Stimulated activated CD8-positive, alpha-beta memory T cell treated with anti-CD3 and anti-CD28 coated beads, Interleukin-15, amount 100 ng/mL, for 4 hours (primary cell): ENCODE results near the gene MBOAT7.
A peak's percentile ranks its signal among the peaks of the same experiment; 100 is the strongest.

Experiments used
- DNase-seq, 2 donors: peaks; one replicate each; pipeline ENCODE4 v3.0.0-alpha.2; 2020; ENCODE audit warnings: low read depth in 2 of 2

MBOAT7 gene

DNA sequence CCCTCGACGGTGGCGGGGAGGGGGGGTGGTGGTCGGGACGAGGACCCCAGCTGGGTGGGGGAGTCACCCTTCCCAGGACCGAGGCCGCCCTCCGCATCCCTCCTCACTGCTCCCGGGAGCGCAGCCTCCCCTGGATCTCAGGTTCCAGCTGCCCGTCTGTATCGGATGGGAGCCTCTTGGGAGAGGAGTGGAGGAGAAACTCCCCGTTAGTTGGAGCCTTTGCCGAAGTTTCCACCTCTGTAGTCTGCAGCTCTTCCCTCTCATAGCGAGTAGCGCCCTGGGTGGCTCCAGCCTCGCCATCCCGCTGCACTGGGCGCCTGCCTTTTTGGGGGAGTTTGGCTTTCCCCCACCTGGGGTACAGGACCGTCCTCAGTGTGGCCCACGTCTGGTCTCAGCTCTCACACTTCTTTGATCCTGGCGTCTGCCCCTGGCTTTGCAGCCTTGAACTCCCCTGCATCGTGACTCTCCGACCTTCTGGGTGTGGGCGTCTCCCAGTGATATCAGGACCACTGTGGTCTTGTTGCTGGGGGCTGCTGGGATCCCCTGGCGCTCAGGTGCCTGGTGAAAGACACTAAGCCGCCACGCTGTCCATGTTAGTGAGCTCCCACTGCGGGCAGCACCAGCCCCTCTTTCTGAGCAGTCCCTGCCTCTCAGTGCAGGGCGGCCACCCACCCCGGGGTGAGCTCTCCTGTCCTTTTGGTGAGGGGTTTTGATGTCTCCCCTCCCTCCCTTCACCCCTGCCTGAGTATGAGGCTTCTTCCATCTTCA lies 50.7 kb downstream of the MBOAT7 start:
- DNase-seq = no peak

DNA sequence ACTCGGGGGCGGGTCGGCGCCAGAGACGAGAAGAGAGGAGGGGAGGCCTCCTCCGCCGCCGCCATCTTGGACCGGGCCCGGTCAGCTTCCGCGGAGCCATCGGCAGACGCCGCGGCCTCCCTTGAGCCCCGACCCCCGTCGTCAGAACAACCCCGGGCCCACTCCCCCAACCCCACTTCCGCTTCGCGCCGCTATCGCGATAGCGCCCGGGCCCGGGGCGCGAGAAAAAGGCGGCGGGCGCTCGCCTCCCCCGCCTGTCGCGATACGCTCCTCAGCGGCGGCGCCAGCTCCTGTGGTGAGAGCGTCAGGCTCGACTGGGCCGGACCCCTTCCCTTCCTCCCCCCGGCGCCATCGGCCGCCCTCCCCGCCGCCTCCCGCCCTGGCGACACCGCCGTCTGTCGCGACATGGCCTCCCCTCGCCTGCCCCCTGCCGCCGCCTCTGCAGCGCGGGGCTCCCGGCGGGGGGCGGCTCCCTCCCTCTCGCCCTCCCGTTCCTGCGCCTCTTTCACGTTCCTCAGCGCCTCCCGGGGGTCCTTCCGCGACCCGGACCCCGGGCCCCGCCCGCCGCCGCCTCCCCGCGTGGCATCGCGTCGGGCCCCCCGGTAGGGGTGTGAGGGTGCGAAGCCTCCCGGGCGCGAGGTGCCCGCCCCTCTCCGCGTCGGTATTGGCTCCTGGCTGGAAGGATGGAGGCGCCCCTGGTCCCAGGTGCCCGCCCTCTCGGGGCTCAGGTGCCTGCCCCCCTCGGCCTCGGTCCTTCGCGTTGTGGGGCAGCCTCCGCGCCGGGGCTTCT lies 51.5 kb downstream of the MBOAT7 start, which contains the start of gene CNOT3:
TSS of gene CNOT3 (plus strand) at position 64 of the 790 bp plus-strand sequence. CDS start 5,217 bp downstream, outside the sequence.
- no peak for DNase-seq

DNA sequence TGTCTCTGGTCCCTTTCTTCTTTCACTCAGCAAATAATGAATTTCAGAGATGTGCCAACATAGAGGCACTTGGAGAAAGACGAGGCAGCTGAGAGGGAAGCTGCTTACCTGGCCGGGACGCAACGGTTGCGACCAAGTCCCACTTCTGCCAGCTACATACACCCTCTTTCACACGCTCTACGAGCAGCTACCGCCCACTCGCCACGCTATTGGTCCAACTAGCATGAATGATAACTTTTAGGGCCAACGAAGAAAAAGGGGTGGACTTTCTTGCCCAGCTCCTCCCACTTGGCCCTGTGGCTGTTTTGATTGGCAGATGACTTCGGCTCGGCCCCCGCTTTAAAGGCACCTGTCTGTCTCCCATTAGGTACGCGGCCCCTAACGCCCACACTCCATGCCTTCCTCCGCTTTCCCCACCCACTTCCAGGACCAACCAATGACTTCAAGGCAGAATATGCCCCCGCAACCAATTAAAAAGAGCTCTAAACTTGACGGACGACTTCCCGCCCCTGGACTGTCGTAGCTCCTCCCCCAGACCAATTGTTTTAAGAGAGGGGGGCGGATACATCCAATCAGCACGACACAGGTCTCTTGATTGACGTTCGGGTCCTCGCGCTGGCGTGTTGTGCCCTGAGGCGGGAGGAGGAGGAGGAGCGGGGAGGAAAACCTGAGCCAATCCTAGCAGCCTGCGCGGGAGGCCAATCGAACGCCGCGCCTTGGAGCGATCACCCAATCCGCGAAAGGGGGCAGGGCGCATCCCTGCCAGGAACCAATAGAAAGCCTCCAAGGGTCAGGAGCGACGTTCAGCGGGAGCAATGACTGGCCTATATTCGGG lies 52.3 kb downstream of the MBOAT7 start:
- DNase-seq = peak; percentile 98 to 99

DNA sequence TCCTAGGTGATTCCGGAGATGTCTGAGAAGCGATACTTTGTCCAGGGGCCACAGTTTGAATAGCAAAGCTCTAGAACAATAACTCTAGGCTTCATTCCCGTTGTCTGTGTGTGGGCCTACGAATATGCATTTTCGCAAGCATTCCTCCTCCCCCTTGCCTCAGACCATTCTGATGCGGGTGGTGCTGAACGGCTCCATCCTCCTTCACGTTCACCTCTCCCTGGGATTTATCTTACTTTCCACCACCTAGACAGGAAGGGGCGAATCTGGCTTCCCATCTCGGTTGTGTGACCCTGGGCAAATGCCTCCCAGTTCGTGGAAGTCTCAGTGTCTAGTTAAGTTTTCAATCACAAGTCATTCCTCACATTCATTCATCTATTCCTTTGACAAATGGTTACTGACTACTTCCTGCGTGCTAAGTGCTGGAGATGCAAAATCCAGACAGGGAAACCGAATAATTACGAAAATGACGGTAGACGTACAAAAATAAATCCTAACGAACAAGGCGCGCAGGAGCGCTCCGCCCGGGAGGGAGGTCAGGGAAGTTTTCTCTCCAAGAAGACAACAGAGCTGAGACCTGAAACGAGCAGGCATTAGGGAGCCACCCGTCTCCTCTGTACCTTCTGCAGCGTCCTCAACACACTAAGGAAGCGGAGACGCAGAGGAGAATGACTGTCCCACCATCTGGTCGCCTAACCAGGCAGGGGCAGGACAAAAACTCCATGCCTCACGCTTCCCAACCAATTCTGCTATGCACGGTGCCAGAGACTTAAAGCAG lies 53.1 kb downstream of the MBOAT7 start:
- DNase-seq = no peak

DNA sequence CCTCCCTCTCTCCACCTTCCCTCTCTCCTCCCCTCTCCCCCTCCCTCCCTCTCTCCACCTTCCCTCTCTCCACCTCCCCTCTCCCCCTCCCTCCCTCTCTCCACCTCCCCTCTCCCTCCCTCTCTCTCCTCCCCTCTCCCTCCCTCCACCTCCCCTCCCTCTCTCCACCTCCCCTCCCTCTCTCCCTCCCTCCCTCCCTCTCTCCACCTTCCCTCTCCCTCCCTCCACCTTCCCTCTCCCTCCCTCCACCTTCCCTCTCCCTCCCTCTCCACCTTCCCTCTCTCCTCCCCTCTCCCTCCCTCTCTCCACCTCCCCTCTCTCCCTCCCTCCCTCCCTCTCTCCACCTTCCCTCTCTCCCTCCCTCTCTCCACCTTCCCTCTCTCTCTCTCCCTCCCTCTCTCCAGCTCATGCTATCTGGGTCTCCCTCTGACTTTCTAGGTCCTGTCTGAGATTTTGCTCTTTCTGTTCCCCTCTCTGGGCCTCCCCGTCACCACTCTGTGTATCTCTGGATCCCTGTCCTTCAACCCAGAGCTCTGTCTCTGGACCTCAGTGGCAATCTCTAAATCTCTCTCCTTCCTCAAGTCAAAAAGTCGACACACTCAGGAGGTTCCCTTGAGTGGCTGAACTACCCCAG lies 55.3 kb downstream of the MBOAT7 start:
- no peak for DNase-seq

DNA sequence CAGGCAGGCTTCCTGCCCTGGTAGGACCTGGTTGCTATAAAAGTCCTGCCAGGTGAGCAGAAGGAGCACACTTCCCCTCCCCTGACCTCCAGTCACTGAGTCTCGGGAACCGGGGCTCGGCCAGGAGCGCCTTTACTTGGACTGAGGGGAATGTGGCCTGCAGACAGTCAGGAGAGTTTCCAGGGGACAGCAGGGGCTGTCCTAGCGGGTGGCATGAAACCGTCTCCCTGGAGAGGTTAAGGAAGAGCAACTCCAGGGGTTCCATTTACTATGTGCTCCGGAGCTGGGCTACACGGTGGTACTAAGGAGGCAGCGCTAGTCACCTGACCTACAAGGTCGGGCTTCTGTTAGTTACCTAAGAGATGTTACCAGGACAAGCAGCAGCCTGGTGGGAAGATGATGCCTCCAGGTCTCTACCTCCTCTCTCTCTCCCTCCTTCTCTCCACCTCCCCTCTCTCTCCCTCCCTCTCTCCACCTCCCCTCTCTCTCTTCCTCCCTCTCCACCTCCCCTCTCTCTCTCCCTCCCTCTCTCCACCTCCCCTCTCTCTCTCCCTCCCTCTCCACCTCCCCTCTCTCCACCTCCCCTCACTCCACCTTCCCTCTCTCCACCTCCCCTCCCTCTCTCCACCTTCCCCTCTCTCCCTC lies 55.9 kb downstream of the MBOAT7 start:
- no peak for DNase-seq

DNA sequence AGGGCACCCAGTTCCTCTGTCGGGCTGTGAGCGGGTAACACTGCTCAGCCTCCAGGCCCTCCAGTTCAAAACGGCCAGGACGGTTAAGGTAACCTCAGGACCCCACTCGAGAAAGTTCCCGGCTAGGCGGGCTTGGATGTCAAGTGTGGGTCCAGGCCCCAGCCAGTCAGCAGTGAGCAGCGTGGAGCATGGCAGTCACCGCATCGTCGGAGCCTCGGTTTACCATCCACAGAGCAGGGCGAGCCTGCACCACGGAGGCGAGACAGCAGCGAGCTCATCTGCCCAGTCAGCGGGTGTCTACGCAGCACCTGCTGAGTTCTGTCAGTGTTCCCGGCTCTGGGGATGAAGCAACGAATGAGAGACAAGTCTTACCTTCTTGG lies 59.8 kb downstream of the MBOAT7 start:
- no peak for DNase-seq

DNA sequence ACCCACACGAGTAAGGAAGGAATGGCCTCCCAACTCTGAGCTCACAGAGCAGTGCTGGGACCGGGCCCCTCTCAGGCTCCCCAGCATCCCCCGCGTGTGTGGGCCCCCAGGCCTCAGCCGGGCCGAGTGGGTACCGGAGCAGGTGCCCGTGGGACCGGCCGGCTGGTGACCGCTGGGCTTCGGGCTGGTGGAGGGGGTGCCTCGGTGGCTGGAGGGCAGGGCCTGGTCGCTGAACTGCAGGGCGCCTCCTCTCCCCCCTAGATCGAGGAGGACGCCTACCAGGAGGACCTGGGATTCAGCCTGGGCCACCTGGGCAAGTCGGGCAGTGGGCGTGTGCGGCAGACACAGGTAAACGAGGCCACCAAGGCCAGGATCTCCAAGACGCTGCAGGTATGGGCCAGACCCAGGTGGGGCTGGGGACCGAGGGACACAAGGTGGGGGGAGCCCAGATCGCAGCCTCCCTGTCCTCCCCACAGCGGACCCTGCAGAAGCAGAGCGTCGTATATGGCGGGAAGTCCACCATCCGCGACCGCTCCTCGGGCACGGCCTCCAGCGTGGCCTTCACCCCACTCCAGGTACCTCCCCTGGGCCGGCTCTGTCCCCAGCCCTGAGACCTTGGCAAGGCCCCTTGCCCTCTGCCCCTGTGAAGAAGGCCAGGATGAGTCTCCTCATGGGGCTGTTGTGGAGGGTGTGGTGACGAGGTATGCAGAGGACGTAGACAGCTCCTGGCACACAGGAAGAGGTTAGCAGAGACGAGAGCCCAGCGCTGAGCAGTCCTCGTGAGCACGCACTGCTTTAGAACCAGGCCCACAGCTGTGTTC lies 60.4 kb downstream of the MBOAT7 start:
- no peak for DNase-seq

DNA sequence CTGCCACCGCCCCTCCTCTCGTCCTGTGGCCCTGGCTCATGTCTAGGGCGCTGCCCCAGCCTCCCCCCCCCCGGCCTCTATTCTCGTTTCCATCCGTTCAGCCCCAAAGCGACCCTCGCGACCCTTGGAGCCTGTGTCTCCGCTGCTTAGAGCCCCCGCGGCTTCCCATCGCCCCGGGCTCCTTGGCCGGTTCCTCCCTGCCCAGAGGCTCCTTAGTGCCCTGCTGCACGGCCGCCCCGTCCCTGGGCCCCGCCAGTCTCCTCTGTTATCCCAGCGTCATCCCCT lies 61.0 kb downstream of the MBOAT7 start:
- DNase-seq = no peak

DNA sequence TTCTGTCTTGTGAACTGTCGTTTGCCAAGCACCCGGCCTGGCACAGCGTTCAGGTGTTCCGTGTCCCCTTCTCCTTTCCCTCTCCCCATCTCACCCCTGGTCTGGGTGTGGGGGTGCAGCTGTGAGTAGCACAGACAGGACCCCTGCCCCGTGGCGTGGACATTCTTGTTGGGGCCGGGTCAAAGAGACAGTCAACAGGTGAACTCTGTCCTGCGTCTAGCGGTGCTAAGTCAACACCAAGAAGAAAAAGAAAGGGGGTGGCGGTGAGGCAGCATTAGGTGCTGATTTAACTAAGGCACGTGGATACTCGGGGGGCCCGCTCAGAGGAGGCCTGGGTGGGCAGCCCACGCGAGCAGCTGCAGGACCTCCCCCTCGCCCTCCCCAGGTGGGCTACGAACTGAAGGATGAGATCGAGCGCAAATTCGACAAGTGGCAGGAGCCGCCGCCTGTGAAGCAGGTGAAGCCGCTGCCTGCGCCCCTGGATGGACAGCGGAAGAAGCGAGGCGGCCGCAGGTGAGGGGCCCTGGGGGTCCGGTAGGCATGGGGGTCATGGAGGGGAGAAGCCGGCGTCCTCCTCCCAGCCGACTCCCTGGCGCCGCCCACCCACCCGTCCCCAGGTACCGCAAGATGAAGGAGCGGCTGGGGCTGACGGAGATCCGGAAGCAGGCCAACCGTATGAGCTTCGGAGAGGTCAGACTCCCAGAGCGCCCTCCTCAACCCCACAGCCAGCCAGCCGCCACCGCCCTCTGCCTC lies 61.5 kb downstream of the MBOAT7 start:
- DNase-seq = no peak

DNA sequence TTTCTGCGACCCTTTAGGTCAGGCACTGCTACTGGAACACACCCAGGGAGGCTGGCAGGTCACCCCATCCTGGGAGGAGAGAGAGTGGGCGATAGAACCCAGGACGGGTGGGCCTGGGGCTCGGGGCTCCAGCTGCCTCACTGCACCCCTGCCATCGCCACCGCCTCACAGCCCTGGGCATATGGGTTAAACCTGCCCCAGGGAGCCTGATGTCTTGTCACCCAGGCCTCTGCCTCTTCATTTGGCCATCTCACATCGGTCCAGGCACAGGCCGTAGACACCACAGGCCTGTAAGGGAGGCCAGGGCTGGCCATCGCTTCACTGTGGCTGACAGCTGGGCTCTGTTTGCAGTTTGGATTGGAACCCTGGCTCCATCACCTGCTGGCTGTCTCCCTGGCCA lies 63.7 kb downstream of the MBOAT7 start:
- DNase-seq = no peak

DNA sequence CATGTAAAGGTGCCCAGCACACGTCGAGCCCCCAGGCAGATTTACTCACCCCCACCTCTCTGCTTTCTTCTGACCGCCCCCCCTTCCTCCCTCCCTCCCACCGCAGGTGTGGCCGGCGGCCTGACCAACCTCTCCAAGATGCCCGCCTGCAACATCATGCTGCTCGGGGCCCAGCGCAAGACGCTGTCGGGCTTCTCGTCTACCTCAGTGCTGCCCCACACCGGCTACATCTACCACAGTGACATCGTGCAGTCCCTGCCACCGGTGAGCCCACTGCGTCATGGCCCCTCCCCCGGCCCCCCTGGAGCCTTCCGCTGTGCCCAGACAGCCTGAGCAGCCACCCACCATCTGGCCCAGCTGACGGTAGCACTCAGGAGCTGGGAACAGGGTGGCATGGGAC lies 65.0 kb downstream of the MBOAT7 start:
- no peak for DNase-seq

DNA sequence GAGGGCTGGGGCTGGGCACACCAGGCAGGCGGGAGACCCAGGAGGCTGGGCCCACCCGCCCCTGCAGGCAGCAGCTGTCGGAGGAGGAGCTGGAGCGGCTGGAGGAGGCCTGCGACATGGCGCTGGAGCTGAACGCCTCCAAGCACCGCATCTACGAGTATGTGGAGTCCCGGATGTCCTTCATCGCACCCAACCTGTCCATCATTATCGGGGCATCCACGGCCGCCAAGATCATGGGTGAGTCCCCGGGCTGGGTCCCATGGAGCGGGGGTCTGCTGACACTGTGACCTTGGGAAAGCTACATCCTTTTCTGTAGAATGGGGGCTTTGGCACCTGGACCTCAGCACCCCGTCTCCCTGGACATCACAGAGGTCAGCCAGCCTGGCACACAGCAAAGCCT lies 65.7 kb downstream of the MBOAT7 start:
- no peak for DNase-seq
